HepG2 (cell line): ENCODE results near the gene UBE2H. TPM values are rescaled to one million over a fixed set of nuclear protein-coding genes. Genes with fewer than 3 reads are reported as not detected.

ENCODE experiments used
- FOXK1 ChIP-seq: sonication (generic); formaldehyde crosslinking; IDR thresholded peaks from 2 replicates; pipeline ENCODE4 v1.4.0; 2020; ENCODE audit warnings: low read depth, missing genetic modification reagents, borderline replicate concordance
- GATAD1 ChIP-seq: IDR thresholded peaks from 2 replicates; pipeline ENCODE4 v1.6.1; 2016; ENCODE audit warnings: missing genetic modification reagents, missing compliant biosample characterization
- HMGXB4 ChIP-seq, 2 experiments: sonication (generic) in 1 of 2; formaldehyde crosslinking in 1 of 2; IDR thresholded peaks; 2 replicates each; pipeline versions ENCODE4 v1.4.0 to v1.6.1; 2018 to 2020; ENCODE audit warnings: missing genetic modification reagents in 2 of 2, borderline replicate concordance in 1 of 2, low read depth in 1 of 2, mild to moderate bottlenecking in 1 of 2, missing biosample characterization in 1 of 2
- ISL2 ChIP-seq: sonication (generic); formaldehyde crosslinking; IDR thresholded peaks from 2 replicates; pipeline ENCODE4 v1.5.0; 2020; ENCODE audit warnings: missing genetic modification reagents
- KLF15 ChIP-seq: sonication (generic); formaldehyde crosslinking; IDR thresholded peaks from 2 replicates; pipeline ENCODE4 v1.8.1; 2023; ENCODE audit warnings: borderline replicate concordance, mild to moderate bottlenecking, inconsistent platforms, missing genetic modification reagents, mixed read lengths
- MAZ ChIP-seq, 2 experiments: sonication (generic) in 1 of 2; formaldehyde crosslinking in 1 of 2; IDR thresholded peaks; 2 replicates each; pipeline versions ENCODE4 v1.5.0 to v1.6.1; 2012 to 2020; ENCODE audit warnings: low read depth in 2 of 2, mild to moderate bottlenecking in 2 of 2, borderline replicate concordance in 1 of 2, improper control_type of control experiment in 1 of 2, low read length in 1 of 2, missing genetic modification reagents in 1 of 2, moderate library complexity in 1 of 2
- MTA1 ChIP-seq: sonication (generic); formaldehyde crosslinking; IDR thresholded peaks from 2 replicates; pipeline ENCODE4 v1.4.0; 2020; ENCODE audit warnings: missing genetic modification reagents, mild to moderate bottlenecking, borderline replicate concordance
- NCOA2 ChIP-seq: sonication (generic); formaldehyde crosslinking; IDR thresholded peaks from 2 replicates; pipeline ENCODE4 v1.8.0; 2022; ENCODE audit warnings: inconsistent platforms
- PAWR ChIP-seq: sonication (generic); formaldehyde crosslinking; IDR thresholded peaks from 2 replicates; pipeline ENCODE4 v1.4.0; 2020; ENCODE audit warnings: missing genetic modification reagents, mild to moderate bottlenecking, borderline replicate concordance
- PHF20 ChIP-seq: sonication (generic); formaldehyde crosslinking; IDR thresholded peaks from 2 replicates; pipeline ENCODE4 v1.5.0; 2020; ENCODE audit warnings: mild to moderate bottlenecking, missing genetic modification reagents
- RBFOX2 ChIP-seq: fragments of 200-400 bp; formaldehyde crosslinking; IDR thresholded peaks from 2 replicates; pipeline ENCODE4 v1.6.1; 2017; ENCODE audit warnings: low read depth, mild to moderate bottlenecking, low read length
- RXRA ChIP-seq: sonication (generic); formaldehyde crosslinking; IDR thresholded peaks from 2 replicates; pipeline ENCODE4 v1.5.1; 2020; ENCODE audit warnings: missing genetic modification reagents
- SAP130 ChIP-seq: IDR thresholded peaks from 2 replicates; pipeline ENCODE4 v1.6.1; 2016; ENCODE audit warnings: low read depth
- STAG1 ChIP-seq: sonication (generic); formaldehyde crosslinking; IDR thresholded peaks from 2 replicates; pipeline ENCODE4 v1.4.0; 2020; ENCODE audit warnings: missing genetic modification reagents
- TOE1 ChIP-seq: sonication (generic); formaldehyde crosslinking; IDR thresholded peaks from 2 replicates; pipeline ENCODE4 v1.4.0; 2020; ENCODE audit warnings: mild to moderate bottlenecking, missing genetic modification reagents
- XRCC5 ChIP-seq: fragments of 200-400 bp; formaldehyde crosslinking; optimal IDR thresholded peaks from 2 replicates; pipeline ENCODE3; 2017; ENCODE audit warnings: mild to moderate bottlenecking, low read length
- ZNF546 ChIP-seq: sonication (generic); formaldehyde crosslinking; conservative IDR thresholded peaks from 2 replicates; pipeline ENCODE4 v1.8.1; 2023; ENCODE audit warnings: mild to moderate bottlenecking, missing genetic modification reagents
- ZNF547 ChIP-seq: sonication (generic); formaldehyde crosslinking; IDR thresholded peaks from 2 replicates; pipeline ENCODE4 v1.5.1; 2020; ENCODE audit warnings: mild to moderate bottlenecking, missing genetic modification reagents
- ZNF770 ChIP-seq: sonication (generic); formaldehyde crosslinking; IDR thresholded peaks from 2 replicates; pipeline ENCODE4 v1.5.0; 2020; ENCODE audit warnings: mild to moderate bottlenecking, missing genetic modification reagents
- polyA plus RNA-seq, 8 experiments: library from polyadenylated mRNA; depleted of rRNA in 3 of 8; stranded (reverse) in 7 of 8; unstranded in 1 of 8; fragments of >200 nt; fragmentation: Illumina TruSeq in 4 of 8; extraction: Trizol in 4 of 8; gene quantifications; 2 replicates each; pipeline versions ENCODE4 v1.2.1 to v1.2.3, GENCODE V29; 2011 to 2016; ENCODE audit warnings: low read depth in 4 of 8, missing spikeins in 1 of 8, mixed read lengths in 1 of 8; ENCODE audit not compliant: insufficient read depth in 1 of 8
- total RNA-seq, 5 experiments: library from RNA; depleted of rRNA; stranded (reverse); fragments of >200 nt; fragmentation: Illumina TruSeq; extraction: Trizol; gene quantifications; 2 replicates each; pipeline ENCODE4 v1.2.3, GENCODE V29; 2016; ENCODE audit warnings: low read depth in 1 of 5
- TF ChIP-seq, protein P1 (sequence below): sonication (generic); formaldehyde crosslinking; IDR thresholded peaks from 2 replicates; pipeline ENCODE4 v1.4.0; 2020; ENCODE audit warnings: missing genetic modification reagents, borderline replicate concordance

The UBE2H gene
- total and polyA plus RNA-seq, 2 of the 13 experiments (the other 11 are each of a cell fraction or from before 2014, with no cell fraction given): 15.5 to 40.1 TPM

GRCh38 chr7:129952653-129953560, at the start of gene UBE2H (continued):
- TF ChIP-seq RXRA (peak; percentile 15; the same call in 1 of the 2 replicates), STAG1 (no peak), ZNF547 (CRISPR knock-in tag) (peak; percentile 75; the same call in 1 of the 2 replicates), ZNF546 (CRISPR knock-in tag) (no peak), MAZ (IDR thresholded peaks at IDR 0.05; ENCODE audit: borderline replicate concordance, low read depth, low read length) (peak; percentile 51; the same call in 1 of the 2 replicates), MAZ (CRISPR knock-in tag; IDR thresholded peaks at IDR 0.05; ENCODE audit: low read depth) (no peak), XRCC5 (peak; percentile 54), FOXK1 (CRISPR knock-in tag) (peak; percentile 21; the same call in 1 of the 2 replicates), ZNF770 (CRISPR knock-in tag) (peak; percentile 100), GATAD1 (peak; percentile 38; the same call in 1 of the 2 replicates), RBFOX2 (peak; percentile 83), SAP130 (CRISPR knock-in tag) (peak; percentile 74), PAWR (CRISPR knock-in tag) (0 out of 2 replicates have a peak, but pooled peaks have one; percentile 31), NCOA2 (CRISPR knock-in tag) (peak; percentile 39; the same call in 1 of the 2 replicates), ISL2 (0 out of 2 replicates have a peak, but pooled peaks have one; percentile 13), MTA1 (peak; percentile 20; the same call in 1 of the 2 replicates), KLF15 (CRISPR knock-in tag) (no peak), TOE1 (no peak), PHF20 (CRISPR knock-in tag) (0 out of 2 replicates have a peak, but pooled peaks have one; percentile 40), HMGXB4 (CRISPR knock-in tag; IDR thresholded peaks at IDR 0.05; ENCODE audit: borderline replicate concordance in 1 of 2, low read depth in 1 of 2) (peak; percentile 36 to 67; a peak in 2 of 4 replicates)
- TF ChIP-seq, protein P1, sequence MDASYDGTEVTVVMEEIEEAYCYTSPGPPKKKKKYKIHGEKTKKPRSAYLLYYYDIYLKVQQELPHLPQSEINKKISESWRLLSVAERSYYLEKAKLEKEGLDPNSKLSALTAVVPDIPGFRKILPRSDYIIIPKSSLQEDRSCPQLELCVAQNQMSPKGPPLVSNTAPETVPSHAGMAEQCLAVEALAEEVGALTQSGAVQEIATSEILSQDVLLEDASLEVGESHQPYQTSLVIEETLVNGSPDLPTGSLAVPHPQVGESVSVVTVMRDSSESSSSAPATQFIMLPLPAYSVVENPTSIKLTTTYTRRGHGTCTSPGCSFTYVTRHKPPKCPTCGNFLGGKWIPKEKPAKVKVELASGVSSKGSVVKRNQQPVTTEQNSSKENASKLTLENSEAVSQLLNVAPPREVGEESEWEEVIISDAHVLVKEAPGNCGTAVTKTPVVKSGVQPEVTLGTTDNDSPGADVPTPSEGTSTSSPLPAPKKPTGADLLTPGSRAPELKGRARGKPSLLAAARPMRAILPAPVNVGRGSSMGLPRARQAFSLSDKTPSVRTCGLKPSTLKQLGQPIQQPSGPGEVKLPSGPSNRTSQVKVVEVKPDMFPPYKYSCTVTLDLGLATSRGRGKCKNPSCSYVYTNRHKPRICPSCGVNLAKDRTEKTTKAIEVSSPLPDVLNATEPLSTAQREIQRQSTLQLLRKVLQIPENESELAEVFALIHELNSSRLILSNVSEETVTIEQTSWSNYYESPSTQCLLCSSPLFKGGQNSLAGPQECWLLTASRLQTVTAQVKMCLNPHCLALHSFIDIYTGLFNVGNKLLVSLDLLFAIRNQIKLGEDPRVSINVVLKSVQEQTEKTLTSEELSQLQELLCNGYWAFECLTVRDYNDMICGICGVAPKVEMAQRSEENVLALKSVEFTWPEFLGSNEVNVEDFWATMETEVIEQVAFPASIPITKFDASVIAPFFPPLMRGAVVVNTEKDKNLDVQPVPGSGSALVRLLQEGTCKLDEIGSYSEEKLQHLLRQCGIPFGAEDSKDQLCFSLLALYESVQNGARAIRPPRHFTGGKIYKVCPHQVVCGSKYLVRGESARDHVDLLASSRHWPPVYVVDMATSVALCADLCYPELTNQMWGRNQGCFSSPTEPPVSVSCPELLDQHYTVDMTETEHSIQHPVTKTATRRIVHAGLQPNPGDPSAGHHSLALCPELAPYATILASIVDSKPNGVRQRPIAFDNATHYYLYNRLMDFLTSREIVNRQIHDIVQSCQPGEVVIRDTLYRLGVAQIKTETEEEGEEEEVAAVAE (CRISPR knock-in tag): no peak
